SK-N-SH treated with all-trans-retinoic acid at 6 μM for 48 hours (cell line): ENCODE results near the gene KBTBD13.

Source experiments
- POU6F1 ChIP-seq: fragments of 250-450 bp; sonication (Bioruptor Pico); IDR thresholded peaks from 2 replicates; pipeline ENCODE4 v1.8.0; 2021; ENCODE audit warnings: low read depth, mild to moderate bottlenecking, moderate library complexity, borderline replicate concordance
- ZNF565 ChIP-seq: fragments of 450-650 bp; formaldehyde crosslinking; conservative IDR thresholded peaks from 2 replicates; pipeline ENCODE4 v1.5.0; 2020; ENCODE audit warnings: low read depth, mild to moderate bottlenecking, moderate library complexity

DNA sequence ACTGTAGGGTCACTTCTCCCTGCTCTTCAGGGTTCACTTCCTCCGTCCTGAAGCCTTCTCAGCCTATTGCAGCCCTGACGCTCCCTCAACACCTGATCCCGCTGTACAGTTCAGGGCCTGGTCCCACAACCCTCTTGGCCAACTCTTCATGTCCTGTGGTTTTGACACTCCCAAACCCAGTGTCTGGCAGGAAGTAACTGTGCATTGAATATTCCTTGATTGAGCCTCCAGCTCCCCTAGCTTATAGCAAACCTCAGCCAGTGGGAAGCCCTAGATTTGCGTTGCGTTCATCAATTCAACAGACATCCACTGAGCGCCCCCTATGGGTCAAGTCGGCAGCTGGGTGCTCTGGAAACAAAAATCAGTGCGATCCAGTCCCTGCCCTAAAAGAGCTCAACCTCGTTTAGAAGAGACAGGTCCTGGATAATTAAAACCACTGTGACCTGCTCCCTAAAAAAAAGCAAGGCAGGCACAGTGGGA lies 24.9 kb downstream of the KBTBD13 start:
- TF ChIP-seq POU6F1 (CRISPR knock-in tag) (no peak), ZNF565 (CRISPR knock-in tag) (no peak)
